Adrenal gland (tissue), 12 donors: ENCODE results near the gene MAB21L2. TPM values are rescaled to one million over a fixed set of nuclear protein-coding genes. Genes with fewer than 3 reads are reported as not detected.

Experiments
- DNase-seq, 7 donors: peaks; one replicate each; pipeline ENCODE4 v3.0.0-alpha.2; 2019 to 2020
- H3K27ac ChIP-seq, 5 donors: fragments of 200-600 bp; sonication (generic) in 4 of 5; 1 replicate in 3 of 5; 2 replicates in 2 of 5; pipeline versions ENCODE4 v1.5.1 to v1.8.0; 2016 to 2020; ENCODE audit warnings: mild to moderate bottlenecking in 1 of 5
- H3K27me3 ChIP-seq: fragments of 200-600 bp; 2 replicates; pipeline ENCODE4 v1.8.0; 2021
- H3K36me3 ChIP-seq, 2 donors: fragments of 200-600 bp; replicated peaks in 1 of 2; 1 replicate in 1 of 2; 2 replicates in 1 of 2; pipeline versions ENCODE4 v1.5.1 to v1.8.0; 2018 to 2022
- H3K4me1 ChIP-seq, 2 donors: fragments of 200-600 bp; replicated peaks in 1 of 2; 1 replicate in 1 of 2; 2 replicates in 1 of 2; pipeline versions ENCODE4 v1.5.1 to v1.8.0; 2018 to 2021
- H3K4me3 ChIP-seq, 4 donors: fragments of 200-600 bp; sonication (generic) in 3 of 4; one replicate each; pipeline ENCODE4 v1.5.1; 2016 to 2018
- H3K9me3 ChIP-seq, 3 donors: fragments of 200-600 bp; sonication (generic) in 1 of 3; replicated peaks in 1 of 3; 1 replicate in 2 of 3; 2 replicates in 1 of 3; pipeline versions ENCODE4 v1.5.1 to v1.8.0; 2016 to 2021
- CTCF ChIP-seq, 6 experiments: fragments of 450-650 bp in 4 of 6; fragments of 200-600 bp in 2 of 6; sonication (generic) in 1 of 6; IDR thresholded peaks; 1 replicate in 5 of 6; 2 replicates in 1 of 6; pipeline versions ENCODE4 v1.5.1 to v1.8.0; 2016 to 2021; ENCODE audit warnings: antibody characterized with exemption in 6 of 6, mild to moderate bottlenecking in 2 of 6, moderate library complexity in 1 of 6
- POLR2A ChIP-seq, 2 donors: fragments of 450-650 bp; IDR thresholded peaks; one replicate each; pipeline ENCODE4 v1.6.1; 2017; ENCODE audit warnings: antibody characterized with exemption in 2 of 2, mild to moderate bottlenecking in 2 of 2, moderate library complexity in 1 of 2
- intact Hi-C, 2 donors: fragments of 100-400 bp; cut with DNase I; formaldehyde crosslinking; loops; one replicate each; pipeline versions ENCODE4 v1.14.1 to v1.15.0; 2022 to 2023
- polyA plus RNA-seq, 3 donors: library from polyadenylated mRNA; stranded (reverse); fragments of 200-250 nt in 2 of 3; fragments of 350-450 nt in 1 of 3; fragmentation: Illumina TruSeq in 1 of 3; extraction: RNeasy Lipid Tissue Mini Kit (QIAGEN cat#74804) in 1 of 3; gene quantifications; one replicate each; pipeline ENCODE4 v1.2.3, GENCODE V29; 2013 to 2014
- total RNA-seq, 9 donors: library from RNA; depleted of rRNA in 4 of 9; stranded (reverse); fragments of >200 nt in 4 of 9; fragments of 120-200 nt in 1 of 9; fragmentation: NEBNext Ultra II Directional in 1 of 9; extraction: Animal tissue kit (Norgen Biotek cat#: 25700) in 1 of 9; gene quantifications; one replicate each; pipeline versions ENCODE4 v1.1.0 to v1.2.4, GENCODE V29; 2013 to 2023
- donor health status: healthy with polysubstance abuse.
- donor health status: Bipolar disorder and iron deficiency.
- donor health status: DM: yes; HTN: yes; CAD: no.
- donor health status: DM: no; HTN: no; CAD: no.
- donor health status: DM: no; HTN: no; CAD: no.
- donor health status: DM: yes; HTN: yes; CAD: no.

MAB21L2 gene
- total and polyA plus RNA-seq, 12 donors: 0.31 to 7.5 (median 3.3) TPM; not detected in 4

- no peak for TF ChIP-seq POLR2A (IDR thresholded peaks at IDR 0.05)
- TF ChIP-seq CTCF (IDR thresholded peaks at IDR 0.05): no peak
- Histone ChIP-seq H3K27ac (no peak overlapping the region), H3K36me3 (no peaks in the 10 kb centered on the region), H3K27me3 (no peaks in the 10 kb centered on the region), H3K9me3 (no peaks in the 10 kb centered on the region), H3K4me1 (no peaks in the 10 kb centered on the region), H3K4me3 (no peak overlapping the region)
- intact Hi-C loops: no loop called here
- DNase-seq: no peak
Measured at GRCh38 chr4:150632639-150633038, 50.7 kb downstream of the MAB21L2 start.
